Measurements from ENCODE around the gene ELAVL3. TPM values are rescaled to one million over a fixed set of nuclear protein-coding genes. Genes with fewer than 3 reads are reported as not detected.

ELAVL3 gene
- total RNA-seq, 4 donors from 2014 or later, result not detected

- Histone ChIP-seq H3K27ac (no peak overlapping the region), H3K4me3 (no peak overlapping the region), H3K27me3 (peaks cover 19% of the 10 kb centered on the region), H3K4me1 (peaks cover 23% of the 10 kb centered on the region), H3K36me3 (no peaks in the 10 kb centered on the region), H3K9me3 (no peaks in the 10 kb centered on the region)
- no peak for DNase-seq (ENCODE audit: low spot score in 2 of 2)
- WGBS, result 84% methylated on average over 19 of the region's 19 CpGs
- TF ChIP-seq CTCF (IDR thresholded peaks at IDR 0.05) (no peak), POLR2AphosphoS5 (IDR thresholded peaks at IDR 0.05) (no peak), EP300 (IDR thresholded peaks at IDR 0.05) (no peak), POLR2A (IDR thresholded peaks at IDR 0.05) (no peak)
Measured at GRCh38 chr19:11426656-11427055, 54.2 kb downstream of the ELAVL3 start.

- Histone ChIP-seq H3K4me1 (peaks cover 31% of the 10 kb centered on the region), H3K9me3 (no peaks in the 10 kb centered on the region), H3K36me3 (no peaks in the 10 kb centered on the region), H3K27me3 (peaks cover 27% of the 10 kb centered on the region), H3K27ac (no peak overlapping the region), H3K4me3 (no peak overlapping the region)
- DNase-seq (ENCODE audit: low spot score in 2 of 2), result no peak
- 89% methylated on average over 28 of the region's 28 CpGs for WGBS
- TF ChIP-seq CTCF (IDR thresholded peaks at IDR 0.05) (no peak), POLR2AphosphoS5 (IDR thresholded peaks at IDR 0.05) (no peak), POLR2A (IDR thresholded peaks at IDR 0.05) (no peak), EP300 (IDR thresholded peaks at IDR 0.05) (no peak)
Measured at GRCh38 chr19:11425719-11426457, 55.0 kb downstream of the ELAVL3 start.

- WGBS, result 39% methylated on average over 3 of the region's 22 CpGs
- DNase-seq (ENCODE audit: low spot score in 2 of 2), result no peak
- no peaks in the 10 kb centered on the region for H3K36me3 ChIP-seq
- peaks cover 48% of the 10 kb centered on the region for H3K4me1 ChIP-seq
- no peaks in the 10 kb centered on the region for H3K9me3 ChIP-seq
- no peak overlapping the region for H3K27ac ChIP-seq
- H3K4me3 ChIP-seq, result no peak overlapping the region
- TF ChIP-seq CTCF (IDR thresholded peaks at IDR 0.05), result no peak
- TF ChIP-seq EP300 (IDR thresholded peaks at IDR 0.05), result no peak
- TF ChIP-seq POLR2A (IDR thresholded peaks at IDR 0.05), result no peak
- no peak for TF ChIP-seq POLR2AphosphoS5 (IDR thresholded peaks at IDR 0.05)
- H3K27me3 ChIP-seq, result peaks cover 45% of the 10 kb centered on the region
Measured at GRCh38 chr19:11423791-11424181, 57.1 kb downstream of the ELAVL3 start.

GRCh38 chr19:11423164-11423790, 57.6 kb downstream of the ELAVL3 start:
- no peaks in the 10 kb centered on the region for H3K9me3 ChIP-seq
- H3K4me1 ChIP-seq, result peaks cover 53% of the 10 kb centered on the region
- H3K27me3 ChIP-seq, result peaks cover 50% of the 10 kb centered on the region
- no peaks in the 10 kb centered on the region for H3K36me3 ChIP-seq
- H3K4me3 ChIP-seq, result peak overlapping the region; percentile 46
- TF ChIP-seq CTCF (IDR thresholded peaks at IDR 0.05) (no peak), POLR2AphosphoS5 (IDR thresholded peaks at IDR 0.05) (no peak), POLR2A (IDR thresholded peaks at IDR 0.05) (no peak), EP300 (IDR thresholded peaks at IDR 0.05) (no peak)
- DNase-seq (ENCODE audit: low spot score in 2 of 2), result no peak
- H3K27ac ChIP-seq, result no peak overlapping the region
- WGBS, result 49% methylated on average over 27 of the region's 27 CpGs
